ENCODE results near the gene ADAP1.
"Not testable (repeated sequence)": the region's sequence is repeated elsewhere in the genome, so short reads cannot be mapped to it uniquely, and the experiment has no call there.

ADAP1 gene

DNA sequence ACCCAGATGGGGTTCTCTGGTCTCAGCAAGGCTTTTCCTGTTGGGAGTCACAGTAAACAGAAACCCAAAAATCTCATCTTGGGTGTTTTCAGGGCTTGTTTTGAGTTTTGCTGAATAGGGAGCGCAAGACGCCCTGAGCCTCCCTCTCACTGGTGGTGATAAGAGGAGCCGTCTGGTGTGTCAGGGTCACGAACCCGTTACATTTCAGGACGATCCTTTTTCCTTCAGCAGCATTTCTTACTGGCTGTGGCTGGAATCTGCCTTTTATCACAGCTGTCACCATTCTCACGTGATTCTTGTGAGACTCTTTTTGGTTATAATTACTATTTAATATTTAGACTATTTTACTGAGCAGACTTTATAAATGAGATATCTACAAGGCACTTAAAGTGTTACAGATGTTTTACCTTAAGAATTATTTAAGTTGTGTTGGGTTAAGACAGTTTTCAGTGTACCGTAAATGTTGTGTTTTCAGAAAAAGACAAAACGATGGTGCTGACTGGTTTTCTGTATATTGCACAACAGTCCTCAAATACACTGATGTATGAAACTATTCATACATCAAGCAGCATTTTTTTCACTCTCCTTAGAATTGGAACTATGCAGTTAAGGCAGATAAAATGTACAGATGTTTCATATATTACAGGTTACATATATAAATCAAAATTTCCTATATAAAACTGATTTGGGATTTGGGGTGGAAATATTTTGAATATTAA, 80.3 kb downstream of the ADAP1 start:
- H3K4me3 ChIP-seq (ENCODE audit: low read depth, low read length): no peak overlapping the region
- no peak for DNase-seq (ENCODE audit: low read depth)
- TF ChIP-seq, protein P1, sequence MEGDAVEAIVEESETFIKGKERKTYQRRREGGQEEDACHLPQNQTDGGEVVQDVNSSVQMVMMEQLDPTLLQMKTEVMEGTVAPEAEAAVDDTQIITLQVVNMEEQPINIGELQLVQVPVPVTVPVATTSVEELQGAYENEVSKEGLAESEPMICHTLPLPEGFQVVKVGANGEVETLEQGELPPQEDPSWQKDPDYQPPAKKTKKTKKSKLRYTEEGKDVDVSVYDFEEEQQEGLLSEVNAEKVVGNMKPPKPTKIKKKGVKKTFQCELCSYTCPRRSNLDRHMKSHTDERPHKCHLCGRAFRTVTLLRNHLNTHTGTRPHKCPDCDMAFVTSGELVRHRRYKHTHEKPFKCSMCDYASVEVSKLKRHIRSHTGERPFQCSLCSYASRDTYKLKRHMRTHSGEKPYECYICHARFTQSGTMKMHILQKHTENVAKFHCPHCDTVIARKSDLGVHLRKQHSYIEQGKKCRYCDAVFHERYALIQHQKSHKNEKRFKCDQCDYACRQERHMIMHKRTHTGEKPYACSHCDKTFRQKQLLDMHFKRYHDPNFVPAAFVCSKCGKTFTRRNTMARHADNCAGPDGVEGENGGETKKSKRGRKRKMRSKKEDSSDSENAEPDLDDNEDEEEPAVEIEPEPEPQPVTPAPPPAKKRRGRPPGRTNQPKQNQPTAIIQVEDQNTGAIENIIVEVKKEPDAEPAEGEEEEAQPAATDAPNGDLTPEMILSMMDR (IDR thresholded peaks at IDR 0.05; ENCODE audit: low read depth, low read length, missing control alignments): no peak

DNA sequence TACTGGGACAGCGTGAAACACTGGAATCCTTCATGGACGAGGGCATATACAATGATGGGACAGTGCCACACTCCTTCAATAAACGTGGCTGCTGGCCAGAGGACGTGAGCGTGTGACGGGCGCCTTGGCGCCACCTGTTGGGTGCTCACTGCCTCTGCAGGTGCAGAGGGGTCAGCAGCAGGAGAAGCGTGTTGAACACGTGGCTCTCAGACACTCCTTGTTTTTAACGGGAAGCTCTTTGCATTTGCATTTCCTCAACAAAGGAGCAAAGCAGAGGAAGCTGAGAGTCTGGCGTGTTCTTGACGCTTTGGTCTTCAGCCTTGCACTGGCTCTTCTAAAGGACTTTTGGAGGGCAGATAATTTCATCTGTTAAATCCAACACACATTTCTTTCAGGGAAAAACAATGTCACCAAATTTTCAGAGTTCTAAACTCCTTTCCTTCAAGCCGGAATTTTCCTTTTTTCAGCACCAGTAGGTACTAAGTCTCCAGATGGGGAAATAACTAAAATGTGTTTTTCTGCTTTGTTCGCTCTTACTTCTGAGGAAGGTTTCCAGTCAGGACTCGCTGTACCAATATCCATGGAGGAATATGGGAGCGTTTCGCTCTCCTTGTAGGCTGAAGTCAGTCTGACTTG, 81.0 kb downstream of the ADAP1 start:
- H3K4me3 ChIP-seq (ENCODE audit: low read depth, low read length): no peak overlapping the region
- DNase-seq (ENCODE audit: low read depth): peak; percentile 49
- TF ChIP-seq, protein P1 (IDR thresholded peaks at IDR 0.05; ENCODE audit: low read depth, low read length, missing control alignments): peak; percentile 98

DNA sequence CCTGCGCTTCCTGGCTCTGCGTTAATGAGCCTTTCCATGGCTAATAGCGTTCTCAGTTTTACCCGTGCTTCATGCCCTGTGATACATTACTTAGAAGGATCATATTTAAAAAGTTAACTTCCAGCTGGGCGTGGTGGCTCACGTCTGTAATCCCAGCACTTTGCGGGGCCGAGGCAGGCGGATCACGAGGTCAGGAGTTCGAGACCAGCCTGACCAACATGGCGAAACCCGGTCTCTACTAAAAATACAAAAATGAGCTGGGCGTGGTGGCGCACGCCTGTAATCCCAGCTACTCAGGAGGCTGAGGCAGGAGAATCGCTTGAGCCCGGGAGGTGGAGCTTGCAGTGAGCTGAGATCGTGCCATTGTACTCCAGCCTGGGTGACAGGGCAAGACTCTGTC, 81.8 kb downstream of the ADAP1 start:
- not testable (repeated sequence) for DNase-seq (ENCODE audit: low read depth); H3K4me3 ChIP-seq (ENCODE audit: low read depth, low read length)

DNA sequence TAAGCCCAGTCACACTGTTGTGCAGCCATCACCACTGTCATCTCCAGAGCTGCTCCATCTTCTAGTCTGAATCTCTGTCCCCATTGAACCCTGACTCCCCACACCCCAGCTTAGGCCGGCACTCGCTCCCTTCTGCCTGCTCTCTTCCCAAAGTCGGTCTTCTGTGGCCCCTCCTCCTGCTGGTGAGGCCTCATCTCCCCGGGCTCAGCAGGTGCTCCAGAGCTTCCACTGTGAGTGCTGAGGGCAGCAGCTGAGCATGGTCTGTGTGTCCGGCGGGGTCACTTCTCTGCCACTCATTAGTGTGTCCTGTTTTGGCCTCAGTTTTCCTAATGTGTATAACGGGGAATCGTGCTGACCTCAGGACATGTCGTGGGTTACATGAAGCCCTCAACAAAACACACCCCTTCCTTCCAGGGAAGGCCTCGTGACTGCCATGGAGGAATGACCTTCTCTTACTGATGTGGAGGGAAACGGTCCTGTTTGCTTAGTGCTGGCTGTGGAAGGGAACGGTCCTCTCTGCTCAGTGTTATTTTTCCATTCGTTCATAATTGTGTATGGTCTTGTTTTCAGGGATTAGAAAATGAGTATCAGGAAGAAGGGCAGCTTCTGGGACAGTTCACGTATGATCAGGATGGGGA, 82.5 kb downstream of the ADAP1 start:
- TF ChIP-seq, protein P1 (IDR thresholded peaks at IDR 0.05; ENCODE audit: low read depth, low read length, missing control alignments): no peak
- H3K4me3 ChIP-seq (ENCODE audit: low read depth, low read length): no peak overlapping the region
- no peak for DNase-seq (ENCODE audit: low read depth)

DNA sequence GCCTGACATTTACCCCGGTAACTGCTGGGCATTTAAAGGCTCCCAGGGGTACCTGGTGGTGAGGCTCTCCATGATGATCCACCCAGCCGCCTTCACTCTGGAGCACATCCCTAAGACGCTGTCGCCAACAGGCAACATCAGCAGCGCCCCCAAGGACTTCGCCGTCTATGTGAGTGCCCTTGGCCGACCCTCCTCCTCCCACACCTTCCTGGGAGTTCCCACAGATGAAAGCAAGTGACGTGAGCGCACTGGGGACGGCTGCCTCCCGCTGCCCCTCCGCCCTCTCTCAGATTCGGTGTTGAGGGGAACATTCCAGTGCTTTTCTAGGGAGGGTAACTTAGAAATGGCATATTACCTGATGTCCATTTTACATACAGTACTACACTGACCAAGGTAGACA, 85.1 kb downstream of the ADAP1 start:
- TF ChIP-seq, protein P1 (IDR thresholded peaks at IDR 0.05; ENCODE audit: low read depth, low read length, missing control alignments): no peak

DNA sequence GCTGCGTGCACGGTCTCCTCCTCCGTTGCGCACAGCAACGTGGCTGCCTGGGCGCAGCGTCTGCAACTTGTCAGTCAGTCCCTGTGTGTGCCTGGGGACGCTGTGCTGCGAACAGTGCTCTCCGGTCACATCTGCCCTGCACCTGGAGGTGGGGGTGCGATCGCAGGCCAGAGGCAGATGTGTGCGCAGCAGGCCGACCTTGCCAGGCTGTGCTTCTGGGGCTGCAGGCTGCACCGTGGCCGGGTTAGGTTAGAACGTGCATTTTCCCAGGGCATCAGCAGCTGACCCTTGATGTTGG, 86.3 kb downstream of the ADAP1 start:
- TF ChIP-seq, protein P1 (IDR thresholded peaks at IDR 0.05; ENCODE audit: low read depth, low read length, missing control alignments): no peak
- H3K4me3 ChIP-seq (ENCODE audit: low read depth, low read length): no peak overlapping the region
- no peak for DNase-seq (ENCODE audit: low read depth)

More for the DNA sequence above, 85.1 kb downstream of the ADAP1 start:
- H3K4me3 ChIP-seq (ENCODE audit: low read depth, low read length): no peak overlapping the region
- DNase-seq (ENCODE audit: low read depth): no peak

DNA sequence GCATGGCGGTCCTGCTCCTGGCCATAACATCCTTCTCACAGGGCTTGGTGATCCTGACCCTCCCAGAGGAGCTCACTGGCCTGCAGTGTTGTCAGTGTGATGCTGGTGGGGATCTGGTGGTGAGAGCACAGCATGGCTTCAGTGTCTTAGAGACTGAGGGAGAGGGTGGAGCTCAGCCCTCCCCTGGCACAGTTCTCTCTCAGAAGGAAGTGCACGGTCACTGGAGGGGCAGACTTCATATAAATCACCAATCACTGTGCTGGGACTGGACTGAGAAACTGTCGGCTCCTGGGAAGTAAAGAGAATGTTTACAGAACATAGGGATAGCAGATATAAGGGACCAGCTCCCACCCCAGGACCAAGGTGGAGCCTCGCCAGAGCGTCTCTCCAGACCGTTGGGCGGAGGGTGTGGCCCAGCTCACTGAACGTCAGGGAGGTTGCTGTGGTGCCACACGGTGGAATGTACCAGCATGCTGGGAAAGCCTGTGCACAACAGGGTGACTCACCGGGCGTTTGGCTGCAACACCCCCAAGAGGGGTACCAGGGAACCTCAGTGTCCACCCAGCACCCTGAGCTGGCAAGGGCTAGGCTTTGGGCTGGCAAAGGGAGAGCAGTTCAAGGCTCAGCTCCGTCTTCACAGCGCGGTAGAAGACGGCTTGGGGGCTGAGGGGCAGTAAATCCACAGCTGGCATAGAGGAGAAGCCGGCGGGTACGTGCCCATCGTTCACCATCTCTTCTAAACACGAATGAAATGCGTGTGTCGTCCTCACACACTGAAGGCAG, 86.9 kb downstream of the ADAP1 start:
- TF ChIP-seq, protein P1 (IDR thresholded peaks at IDR 0.05; ENCODE audit: low read depth, low read length, missing control alignments): no peak
- H3K4me3 ChIP-seq (ENCODE audit: low read depth, low read length): no peak overlapping the region
- DNase-seq (ENCODE audit: low read depth): no peak

All from GM12864 (cell line).